ENCODE measurements around the gene SLC31A2. TPM values are rescaled to one million over a fixed set of nuclear protein-coding genes. Genes with fewer than 3 reads are reported as not detected.

SLC31A2 gene
- 4.7 TPM for total RNA-seq (2021; ENCODE audit: unreplicated experiment)
- 3.1 and 3.8 TPM in 2 replicates for polyA plus RNA-seq (2012)
- percentile 47 among the genes with signal in this experiment for Bru-seq, nascent RNA
- BruChase-seq, experiment 1, labeled RNA remaining after a 6-hour chase: percentile 40 among the genes with signal in this experiment
- percentile 47 among the genes with signal in this experiment for BruChase-seq, experiment 2, labeled RNA remaining after a 2-hour chase
- long read RNA-seq, transcript SLC31A2-201 (4 exons, 1,785 nt): major isoform, 13 of 16 reads
- long read RNA-seq, partial matches to known transcripts: 1 of 16 reads
- long read RNA-seq, other reads (novel, unspliced or antisense): 2 of 16 reads

- peak within 1 kb of the TSS; percentile 17; the same call in 1 of the 2 replicates for H3K27ac ChIP-seq (ENCODE audit: low read depth, low read length)
Observed at GRCh38 chr9:113150670-113151611, at the start of gene SLC31A2. Gene SLC31A2, plus strand, starts transcription at chr9:113151007. Its CDS starts 68 bp downstream, at chr9:113151075.

More at GRCh38 chr9:113150670-113151611, at the start of gene SLC31A2:
- no peaks in the 10 kb centered on the region for H3K36me3 ChIP-seq (ENCODE audit: control insufficient read depth in 1 of 2, insufficient read depth in 2 of 2, low read length in 2 of 2)
- H3K27me3 ChIP-seq (ENCODE audit: insufficient read depth, low read length): peaks cover 6% of the 10 kb centered on the region; the same call in 1 of the 2 replicates
- TF ChIP-seq POLR2AphosphoS5 (IDR thresholded peaks at IDR 0.05; ENCODE audit: low read depth, low read length) (peak; percentile 63; the same call in 1 of the 2 replicates), REST (IDR thresholded peaks at IDR 0.05; ENCODE audit: low read depth) (no peak), ATF3 (IDR thresholded peaks at IDR 0.05) (no peak), MAX (IDR thresholded peaks at IDR 0.05) (peak; percentile 71), SIN3A (IDR thresholded peaks at IDR 0.05; ENCODE audit: low read depth) (peak; percentile 42; the same call in 1 of the 2 replicates), CTCF (IDR thresholded peaks at IDR 0.05 in 2 of 3, conservative IDR thresholded peaks at IDR 0.05 in 1 of 3; ENCODE audit: borderline replicate concordance in 1 of 3, insufficient read depth in 1 of 3, low read depth in 2 of 3, low read length in 2 of 3) (peak; percentile 32 to 36 (median 35); a peak in 3 of 6 replicates), ELF1 (IDR thresholded peaks at IDR 0.05; ENCODE audit: borderline replicate concordance, low read depth) (no peak), YY1 (IDR thresholded peaks at IDR 0.05; ENCODE audit: extremely low read depth, insufficient replicate concordance, low read depth, low read length) (peak; percentile 54), ZFX (IDR thresholded peaks at IDR 0.05) (no peak), SP1 (IDR thresholded peaks at IDR 0.05; ENCODE audit: low read depth) (no peak), ZNF274 (IDR thresholded peaks at IDR 0.05; ENCODE audit: low read depth, low read length) (no peak), ZBTB33 (IDR thresholded peaks at IDR 0.05; ENCODE audit: extremely low read depth, insufficient replicate concordance, low read length) (peak; percentile 36), RAD21 (IDR thresholded peaks at IDR 0.05; ENCODE audit: low read depth) (peak; percentile 26; the same call in 1 of the 2 replicates)
- peak within 1 kb of the TSS; percentile 73 for H2AFZ ChIP-seq (ENCODE audit: low read depth, low read length, poor library complexity, severe bottlenecking)
- peak; percentile 68 for DNase-seq (ENCODE audit: low read depth, low spot score)
- no TSS peak for BruUV-seq (replicated peaks)
- peaks cover 11 to 23% of the 10 kb centered on the region in 2 experiments; a peak in 3 of 4 replicates for H3K4me1 ChIP-seq (ENCODE audit: control insufficient read depth in 1 of 2, insufficient read depth in 2 of 2, low read length in 2 of 2)
- H3K79me2 ChIP-seq (ENCODE audit: insufficient read depth, low read length): no peaks in the 10 kb centered on the region
- ChIA-PET RAD21 (ENCODE audit: low non-redundant PET in 1 of 2, low total read pairs in 2 of 2, uncharacterized antibody in 2 of 2, unreplicated experiment in 2 of 2) (no interaction called here), CTCF (no interaction called here), POLR2A (no interaction called here)
- no peaks in the 10 kb centered on the region for H3K9me2 ChIP-seq (ENCODE audit: insufficient read depth)
- no peaks in the 10 kb centered on the region for H4K20me1 ChIP-seq (ENCODE audit: insufficient read depth)
- peak within 1 kb of the TSS; percentile 80 to 83 for H3K4me3 ChIP-seq (replicated peaks in 1 of 2; ENCODE audit: low read depth in 1 of 2, low read length in 2 of 2)
- H3K9ac ChIP-seq (ENCODE audit: low read length): peak within 1 kb of the TSS; percentile 70
- intact Hi-C loops (cut with micrococcal nuclease): loop anchor here (5.0 kb wide), 1 partner anchor 71 kb away; the partner anchor contains the start of genes FKBP15 and SLC31A1
- H3K9me3 ChIP-seq (ENCODE audit: control insufficient read depth in 1 of 2, insufficient read depth in 1 of 2, low read depth in 1 of 2, low read length in 2 of 2): no peaks in the 10 kb centered on the region
- H3K4me2 ChIP-seq (ENCODE audit: low read length): peak within 1 kb of the TSS; percentile 65
- ATAC-seq: peak; percentile 97
